MM.1S (cell line): Measurements from ENCODE around the gene VCP.
"Not testable (repeated sequence)": the region's sequence is repeated elsewhere in the genome, so short reads cannot be mapped to it uniquely, and the experiment has no call there.

Experiments used
- DNase-seq: peaks from one replicate; pipeline ENCODE4 v3.0.0-alpha.2; 2015
- H2AFZ ChIP-seq: fragments of 300-600 bp; sonication (generic); 2 replicates; pipeline ENCODE4 v1.6.0; 2016; ENCODE audit warnings: antibody characterized with exemption, low read length
- H3F3A ChIP-seq: fragments of 300-600 bp; sonication (generic); 2 replicates; pipeline ENCODE4 v1.6.1; 2016; ENCODE audit warnings: mild to moderate bottlenecking, antibody characterized with exemption, low read length, moderate library complexity, mixed read lengths; ENCODE audit not compliant: insufficient read depth
- H3K27ac ChIP-seq: fragments of 300-600 bp; sonication (generic); 2 replicates; pipeline ENCODE4 v1.5.1; 2016; ENCODE audit warnings: mild to moderate bottlenecking, low read length
- H3K27me3 ChIP-seq: fragments of 300-600 bp; sonication (generic); replicated peaks from 2 replicates; pipeline ENCODE4 v1.6.0; 2016; ENCODE audit warnings: low read length; ENCODE audit not compliant: insufficient read depth
- H3K36me3 ChIP-seq: fragments of 300-600 bp; sonication (generic); replicated peaks from 2 replicates; pipeline ENCODE4 v1.6.1; 2016; ENCODE audit warnings: mild to moderate bottlenecking, low read length, mixed read lengths; ENCODE audit not compliant: insufficient read depth
- H3K4me1 ChIP-seq: fragments of 300-600 bp; sonication (generic); 2 replicates; pipeline ENCODE4 v1.6.1; 2016; ENCODE audit warnings: low read length, mixed read lengths
- H3K4me2 ChIP-seq: fragments of 300-600 bp; sonication (generic); 2 replicates; pipeline ENCODE4 v1.6.0; 2016; ENCODE audit warnings: low read depth, low read length
- H3K4me3 ChIP-seq: fragments of 300-600 bp; sonication (generic); 2 replicates; pipeline ENCODE4 v1.5.1; 2016; ENCODE audit warnings: low read length, mixed read lengths
- H3K79me2 ChIP-seq: fragments of 300-600 bp; sonication (generic); 2 replicates; pipeline ENCODE4 v1.6.1; 2016; ENCODE audit warnings: mixed run types, low read length, mixed read lengths
- H3K9ac ChIP-seq: fragments of 300-600 bp; sonication (generic); 2 replicates; pipeline ENCODE4 v1.6.1; 2016; ENCODE audit warnings: low read length, mixed read lengths
- H3K9me2 ChIP-seq: fragments of 300-600 bp; sonication (generic); replicated peaks from 2 replicates; pipeline ENCODE4 v1.6.1; 2016; ENCODE audit warnings: mild to moderate bottlenecking, low read length, mixed read lengths; ENCODE audit not compliant: insufficient read depth
- H3K9me3 ChIP-seq: fragments of 300-600 bp; sonication (generic); replicated peaks from 2 replicates; pipeline ENCODE4 v1.6.1; 2016; ENCODE audit warnings: mild to moderate bottlenecking, low read length, mixed read lengths; ENCODE audit not compliant: insufficient read depth
- H4K20me1 ChIP-seq: fragments of 300-600 bp; sonication (generic); 2 replicates; pipeline ENCODE4 v1.6.1; 2016; ENCODE audit warnings: mild to moderate bottlenecking, low read length, moderate library complexity, mixed read lengths; ENCODE audit not compliant: insufficient read depth
- EZH2 ChIP-seq: fragments of 300-600 bp; sonication (generic); optimal IDR thresholded peaks from 2 replicates; pipeline ENCODE3; 2017; ENCODE audit warnings: low read depth, mild to moderate bottlenecking, antibody characterized with exemption, low read length, mixed read lengths
- EZH2phosphoT487 ChIP-seq: fragments of 300-600 bp; sonication (generic); IDR thresholded peaks from 2 replicates; pipeline ENCODE4 v1.6.1; 2018; ENCODE audit warnings: antibody characterized with exemption, low read length
- TF ChIP-seq, protein P1 (sequence below): fragments of 300-600 bp; sonication (generic); IDR thresholded peaks from 2 replicates; pipeline ENCODE4 v1.5.1; 2016; ENCODE audit warnings: antibody characterized with exemption, low read length, mixed read lengths

The VCP gene

GRCh38 chr9:35027860-35028259 is 44.6 kb downstream of the VCP start:
- H3K36me3 ChIP-seq, result no peaks in the 10 kb centered on the region
- no peak overlapping the region for H2AFZ ChIP-seq
- no peak overlapping the region for H3K4me3 ChIP-seq
- peak; percentile 49 for DNase-seq
- no peaks in the 10 kb centered on the region for H4K20me1 ChIP-seq
- H3K9me2 ChIP-seq, result no peaks in the 10 kb centered on the region
- no peaks in the 10 kb centered on the region for H3K79me2 ChIP-seq
- no peak overlapping the region for H3K9ac ChIP-seq
- H3K9me3 ChIP-seq, result no peaks in the 10 kb centered on the region
- H3K27me3 ChIP-seq, result no peaks in the 10 kb centered on the region
- peaks cover 12% of the 10 kb centered on the region for H3F3A ChIP-seq
- H3K4me2 ChIP-seq, result no peak overlapping the region
- H3K27ac ChIP-seq, result peak overlapping the region; percentile 12; the same call in 1 of the 2 replicates
- TF ChIP-seq EZH2 (no peak), EZH2phosphoT487 (no peak)
- TF ChIP-seq, protein P1, sequence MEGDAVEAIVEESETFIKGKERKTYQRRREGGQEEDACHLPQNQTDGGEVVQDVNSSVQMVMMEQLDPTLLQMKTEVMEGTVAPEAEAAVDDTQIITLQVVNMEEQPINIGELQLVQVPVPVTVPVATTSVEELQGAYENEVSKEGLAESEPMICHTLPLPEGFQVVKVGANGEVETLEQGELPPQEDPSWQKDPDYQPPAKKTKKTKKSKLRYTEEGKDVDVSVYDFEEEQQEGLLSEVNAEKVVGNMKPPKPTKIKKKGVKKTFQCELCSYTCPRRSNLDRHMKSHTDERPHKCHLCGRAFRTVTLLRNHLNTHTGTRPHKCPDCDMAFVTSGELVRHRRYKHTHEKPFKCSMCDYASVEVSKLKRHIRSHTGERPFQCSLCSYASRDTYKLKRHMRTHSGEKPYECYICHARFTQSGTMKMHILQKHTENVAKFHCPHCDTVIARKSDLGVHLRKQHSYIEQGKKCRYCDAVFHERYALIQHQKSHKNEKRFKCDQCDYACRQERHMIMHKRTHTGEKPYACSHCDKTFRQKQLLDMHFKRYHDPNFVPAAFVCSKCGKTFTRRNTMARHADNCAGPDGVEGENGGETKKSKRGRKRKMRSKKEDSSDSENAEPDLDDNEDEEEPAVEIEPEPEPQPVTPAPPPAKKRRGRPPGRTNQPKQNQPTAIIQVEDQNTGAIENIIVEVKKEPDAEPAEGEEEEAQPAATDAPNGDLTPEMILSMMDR, result no peak
- H3K4me1 ChIP-seq, result peaks cover 36% of the 10 kb centered on the region

DNA sequence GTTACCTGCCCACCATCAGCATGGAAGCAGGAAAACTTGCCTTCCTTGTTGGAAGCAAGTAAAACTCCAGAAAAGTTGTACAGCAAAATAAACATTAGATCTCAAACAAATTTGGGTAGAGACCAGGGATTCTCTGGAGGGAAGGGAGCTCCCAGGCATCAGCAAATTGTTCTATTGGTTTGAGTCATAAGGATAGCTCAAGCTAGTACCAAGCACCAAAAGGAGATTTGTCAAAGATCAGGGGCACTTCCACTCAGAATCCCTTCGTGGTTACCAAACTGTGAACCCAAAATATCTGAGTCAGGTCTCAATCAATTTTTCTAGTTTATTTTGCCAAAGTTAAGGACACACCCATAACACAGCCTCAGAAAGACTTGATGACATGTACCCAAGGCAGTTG is 45.1 kb downstream of the VCP start:
- H3K9me2 ChIP-seq, result no peaks in the 10 kb centered on the region
- H3K4me1 ChIP-seq, result peaks cover 36% of the 10 kb centered on the region
- no peak for DNase-seq
- no peaks in the 10 kb centered on the region for H3K9me3 ChIP-seq
- H2AFZ ChIP-seq, result no peak overlapping the region
- no peak overlapping the region for H3K9ac ChIP-seq
- no peaks in the 10 kb centered on the region for H3K79me2 ChIP-seq
- H3K4me2 ChIP-seq, result no peak overlapping the region
- H3K27ac ChIP-seq, result peak overlapping the region; percentile 12; the same call in 1 of the 2 replicates
- TF ChIP-seq, protein P1, result no peak
- TF ChIP-seq EZH2, result no peak
- TF ChIP-seq EZH2phosphoT487, result no peak
- H3F3A ChIP-seq, result peaks cover 12% of the 10 kb centered on the region
- no peaks in the 10 kb centered on the region for H3K27me3 ChIP-seq
- H3K36me3 ChIP-seq, result no peaks in the 10 kb centered on the region
- H3K4me3 ChIP-seq, result no peak overlapping the region
- H4K20me1 ChIP-seq, result no peaks in the 10 kb centered on the region

DNA sequence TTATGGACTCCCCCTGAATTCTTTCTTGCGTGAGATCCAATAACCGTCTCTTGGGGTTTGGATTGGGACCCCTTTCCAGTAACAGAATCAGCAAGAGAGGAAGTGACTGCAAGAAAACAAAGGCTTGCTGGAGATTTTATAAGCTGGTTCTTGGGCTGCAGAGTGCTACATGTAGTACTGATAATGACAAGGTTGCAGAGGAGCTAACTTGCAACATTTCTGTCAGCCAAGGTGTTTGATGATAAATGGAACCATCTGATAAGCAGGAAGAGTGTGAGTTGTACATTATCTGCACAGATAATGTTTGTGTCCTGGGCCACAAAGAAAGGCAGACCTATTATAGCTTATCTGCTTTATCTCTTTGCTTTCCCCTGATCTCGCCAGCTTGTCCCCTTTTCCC is 45.8 kb downstream of the VCP start:
- H3K9ac ChIP-seq, result no peak overlapping the region
- H3K79me2 ChIP-seq, result no peaks in the 10 kb centered on the region
- no peaks in the 10 kb centered on the region for H3K9me2 ChIP-seq

DNA sequence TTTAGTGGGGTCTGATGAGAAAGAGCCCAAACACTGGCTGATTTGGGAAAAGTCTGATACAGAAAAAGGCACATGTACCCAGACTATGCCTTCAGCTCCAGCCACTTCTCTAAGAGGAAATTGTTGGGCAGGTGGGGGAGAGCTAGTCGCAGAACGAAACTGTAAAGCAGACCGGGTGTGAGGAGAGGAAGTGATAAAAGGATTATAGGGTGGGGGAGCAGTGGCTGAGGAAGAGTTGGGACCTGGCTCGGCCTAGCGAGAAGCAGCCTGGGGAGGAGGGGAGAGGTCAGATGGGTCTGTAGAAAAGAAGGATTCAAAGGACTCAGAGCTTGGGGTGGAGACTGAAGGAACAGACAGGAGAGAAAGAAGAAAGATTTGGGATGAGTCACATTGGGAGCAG is 49.0 kb downstream of the VCP start:
- not testable (repeated sequence) for H3K4me2 ChIP-seq, H4K20me1 ChIP-seq, H3K4me3 ChIP-seq, H3K9me2 ChIP-seq, H3F3A ChIP-seq, H3K36me3 ChIP-seq, H2AFZ ChIP-seq, H3K9me3 ChIP-seq, H3K79me2 ChIP-seq, H3K9ac ChIP-seq, H3K27me3 ChIP-seq
- DNase-seq, result peak; percentile 47
- Histone ChIP-seq H3K27ac (peak overlapping the region; percentile 16; the same call in 1 of the 2 replicates), H3K4me1 (peaks cover 22% of the 10 kb centered on the region)

More for the DNA sequence above, 45.8 kb downstream of the VCP start:
- no peak for DNase-seq
- H3K4me3 ChIP-seq, result no peak overlapping the region
- no peak overlapping the region for H3K4me2 ChIP-seq
- no peaks in the 10 kb centered on the region for H3K27me3 ChIP-seq
- no peaks in the 10 kb centered on the region for H4K20me1 ChIP-seq
- no peaks in the 10 kb centered on the region for H3K9me3 ChIP-seq
- H3K4me1 ChIP-seq, result peaks cover 36% of the 10 kb centered on the region
- no peak for TF ChIP-seq EZH2
- no peak for TF ChIP-seq EZH2phosphoT487
- TF ChIP-seq, protein P1, result no peak
- peaks cover 12% of the 10 kb centered on the region for H3F3A ChIP-seq
- H3K27ac ChIP-seq, result no peak overlapping the region
- no peak overlapping the region for H2AFZ ChIP-seq
- H3K36me3 ChIP-seq, result no peaks in the 10 kb centered on the region
